ENCODE results near the gene HPS1. TPM values are rescaled to one million over a fixed set of nuclear protein-coding genes. Genes with fewer than 3 reads are reported as not detected.

HPS1 gene
- total RNA-seq, 2 experiments from 2014 or later = 53.2 to 68.7 TPM

GRCh38 chr10:98411768-98412167 is 35.0 kb downstream of the HPS1 start:
- Histone ChIP-seq H3K4me3 (ENCODE audit: low read depth, low read length, poor library complexity, severe bottlenecking) (no peak overlapping the region), H4K20me1 (ENCODE audit: insufficient read depth, low read length) (no peaks in the 10 kb centered on the region), H3K27ac (ENCODE audit: low read depth, low read length, poor library complexity, severe bottlenecking) (no peak overlapping the region), H3K36me3 (ENCODE audit: insufficient read depth, low read length) (no peaks in the 10 kb centered on the region), H3K9me2 (ENCODE audit: insufficient read depth, low read length) (no peaks in the 10 kb centered on the region), H3K79me2 (ENCODE audit: insufficient read depth, low read depth, low read length) (no peaks in the 10 kb centered on the region), H3K4me1 (ENCODE audit: insufficient read depth, low read length, poor library complexity, severe bottlenecking) (no peaks in the 10 kb centered on the region), H3K4me2 (ENCODE audit: low read length) (no peak overlapping the region), H3K9me3 (ENCODE audit: low read length) (no peaks in the 10 kb centered on the region), H2AFZ (ENCODE audit: low read length) (no peak overlapping the region)
- DNase-seq (ENCODE audit: low spot score) = no peak
- POLR2A ChIA-PET = interaction anchor here (1.0 to 1.7 kb wide), 2 partner anchors 20 to 243 kb away, joined by 3 to 4 read pairs; no protein-coding TSS in a partner anchor
- TF ChIP-seq EZH2phosphoT487 (IDR thresholded peaks at IDR 0.05; ENCODE audit: borderline replicate concordance, low read depth, low read length) = no peak
- TF ChIP-seq CTCF (conservative IDR thresholded peaks at IDR 0.05; ENCODE audit: low read length) = no peak
- CTCF ChIA-PET (ENCODE audit: unreplicated experiment) = interaction anchor here (1.1 kb wide), 1 partner anchor 14 kb away, joined by 3 read pairs; no protein-coding TSS in a partner anchor
- intact Hi-C loops (cut with micrococcal nuclease; ENCODE audit: unreplicated experiment) = no loop called here
- no TSS peak for BruUV-seq (replicated peaks)

GRCh38 chr10:98411166-98411565 is 35.6 kb downstream of the HPS1 start:
- CTCF ChIA-PET (ENCODE audit: unreplicated experiment) = interaction anchor here (1.1 kb wide), 1 partner anchor 14 kb away, joined by 3 read pairs; no protein-coding TSS in a partner anchor
- no TSS peak for BruUV-seq (replicated peaks)

More at GRCh38 chr10:98411166-98411565, 35.6 kb downstream of the HPS1 start:
- no peak overlapping the region for H3K27ac ChIP-seq (ENCODE audit: low read depth, low read length, poor library complexity, severe bottlenecking)
- H3K4me3 ChIP-seq (ENCODE audit: low read depth, low read length, poor library complexity, severe bottlenecking) = no peak overlapping the region
- H3K9me2 ChIP-seq (ENCODE audit: insufficient read depth, low read length) = no peaks in the 10 kb centered on the region
- no peak overlapping the region for H3K4me2 ChIP-seq (ENCODE audit: low read length)
- TF ChIP-seq CTCF (conservative IDR thresholded peaks at IDR 0.05; ENCODE audit: low read length) (no peak), EZH2phosphoT487 (IDR thresholded peaks at IDR 0.05; ENCODE audit: borderline replicate concordance, low read depth, low read length) (no peak)
- no peaks in the 10 kb centered on the region for H3K9me3 ChIP-seq (ENCODE audit: low read length)
- POLR2A ChIA-PET = interaction anchor here (1.7 kb wide), 1 partner anchor 20 kb away, joined by 4 read pairs; no protein-coding TSS in a partner anchor
- H2AFZ ChIP-seq (ENCODE audit: low read length) = no peak overlapping the region
- no peaks in the 10 kb centered on the region for H3K79me2 ChIP-seq (ENCODE audit: insufficient read depth, low read depth, low read length)
- no peaks in the 10 kb centered on the region for H3K4me1 ChIP-seq (ENCODE audit: insufficient read depth, low read length, poor library complexity, severe bottlenecking)
- no peaks in the 10 kb centered on the region for H3K36me3 ChIP-seq (ENCODE audit: insufficient read depth, low read length)
- intact Hi-C loops (cut with micrococcal nuclease; ENCODE audit: unreplicated experiment) = no loop called here
- DNase-seq (ENCODE audit: low spot score) = no peak
- no peaks in the 10 kb centered on the region for H4K20me1 ChIP-seq (ENCODE audit: insufficient read depth, low read length)

Data from OCI-LY7 (cell line).